NCI-H2196 (cell line): ENCODE results near the gene ATP8A2.
"Not testable (repeated sequence)": the region's sequence is repeated elsewhere in the genome, so short reads cannot be mapped to it uniquely, and the experiment has no call there.

ENCODE experiments used
- DNase-seq: peaks from one replicate; lab custom pipeline; 2025; ENCODE audit not compliant: unreplicated experiment; lab: John Stamatoyannopoulos, UW

Gene ATP8A2

GRCh38 chr13:25761041-25761440, 389.3 kb downstream of the ATP8A2 start:
- DNase-seq: no peak

GRCh38 chr13:25762281-25762680, 390.5 kb downstream of the ATP8A2 start:
- DNase-seq: no peak

- DNase-seq: no peak
Observed at GRCh38 chr13:25762795-25763377, 391.1 kb downstream of the ATP8A2 start.

GRCh38 chr13:25764378-25764777, 392.6 kb downstream of the ATP8A2 start:
- DNase-seq: no peak

GRCh38 chr13:25765266-25765665, 393.5 kb downstream of the ATP8A2 start:
- DNase-seq: no peak

GRCh38 chr13:25766576-25766975, 394.8 kb downstream of the ATP8A2 start:
- no peak for DNase-seq

GRCh38 chr13:25766991-25767390, 395.2 kb downstream of the ATP8A2 start:
- no peak for DNase-seq

GRCh38 chr13:25768376-25768775, 396.6 kb downstream of the ATP8A2 start:
- DNase-seq: no peak

- DNase-seq: no peak
Observed at GRCh38 chr13:25768838-25769237, 397.1 kb downstream of the ATP8A2 start.

- DNase-seq: no peak
Observed at GRCh38 chr13:25770601-25771000, 398.8 kb downstream of the ATP8A2 start.

GRCh38 chr13:25771202-25771601, 399.4 kb downstream of the ATP8A2 start:
- no peak for DNase-seq

GRCh38 chr13:25771641-25772478, 400.1 kb downstream of the ATP8A2 start:
- no peak for DNase-seq

GRCh38 chr13:25772534-25772933, 400.8 kb downstream of the ATP8A2 start:
- not testable (repeated sequence) for DNase-seq

GRCh38 chr13:25774056-25774455, 402.3 kb downstream of the ATP8A2 start:
- not testable (repeated sequence) for DNase-seq

- no peak for DNase-seq
Observed at GRCh38 chr13:25775275-25775674, 403.5 kb downstream of the ATP8A2 start.

GRCh38 chr13:25775986-25776385, 404.2 kb downstream of the ATP8A2 start:
- no peak for DNase-seq

- DNase-seq: no peak
Observed at GRCh38 chr13:25776722-25777121, 404.9 kb downstream of the ATP8A2 start.

GRCh38 chr13:25777509-25777908, 405.7 kb downstream of the ATP8A2 start:
- DNase-seq: no peak

- no peak for DNase-seq
Observed at GRCh38 chr13:25778365-25778764, 406.6 kb downstream of the ATP8A2 start.

- DNase-seq: no peak
Observed at GRCh38 chr13:25778808-25779305, 407.1 kb downstream of the ATP8A2 start.

- no peak for DNase-seq
Observed at GRCh38 chr13:25783076-25783475, 411.3 kb downstream of the ATP8A2 start.

GRCh38 chr13:25783601-25784024, 411.8 kb downstream of the ATP8A2 start:
- DNase-seq: peak; percentile 43
